ENCODE measurements around the gene FAM186B.

DNA sequence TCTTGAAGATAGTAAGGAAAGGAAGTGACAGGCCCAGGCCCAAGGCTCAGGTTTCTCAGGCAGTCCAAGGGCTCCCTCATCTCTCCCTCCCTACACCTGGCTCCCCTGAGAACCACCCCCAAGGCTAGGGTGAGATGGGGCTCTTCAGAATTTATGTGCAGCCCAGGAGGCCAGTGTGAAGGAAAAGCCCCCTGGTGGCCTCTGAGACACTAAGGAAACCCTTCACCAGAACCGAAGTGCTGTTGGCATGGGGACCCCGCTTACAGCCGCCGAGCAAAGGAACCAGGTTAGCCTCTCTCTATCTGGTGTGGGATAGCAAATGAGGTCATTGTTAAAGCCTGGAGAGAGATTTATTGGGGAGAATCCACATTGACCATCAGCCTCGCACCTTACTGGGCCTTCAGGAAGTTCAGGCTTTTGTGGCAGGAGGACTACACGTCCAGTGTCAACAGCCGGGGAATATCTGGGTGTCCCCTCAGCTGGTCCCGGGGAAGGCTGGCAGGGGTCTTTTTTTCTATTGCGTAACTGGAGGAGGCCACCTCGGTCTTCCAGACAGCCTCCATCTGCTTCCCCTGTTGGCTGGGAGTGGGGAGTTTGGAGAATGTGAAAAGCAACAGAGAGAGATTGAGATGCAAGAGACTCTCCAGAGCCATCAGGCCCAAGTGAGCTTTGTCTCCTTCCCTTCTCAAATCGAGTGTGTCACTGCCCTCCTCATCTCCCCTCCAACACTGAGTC, 18.1 kb downstream of the FAM186B start:
- TF ChIP-seq POLR2A (IDR thresholded peaks at IDR 0.05) = no peak
- TF ChIP-seq, protein P1, sequence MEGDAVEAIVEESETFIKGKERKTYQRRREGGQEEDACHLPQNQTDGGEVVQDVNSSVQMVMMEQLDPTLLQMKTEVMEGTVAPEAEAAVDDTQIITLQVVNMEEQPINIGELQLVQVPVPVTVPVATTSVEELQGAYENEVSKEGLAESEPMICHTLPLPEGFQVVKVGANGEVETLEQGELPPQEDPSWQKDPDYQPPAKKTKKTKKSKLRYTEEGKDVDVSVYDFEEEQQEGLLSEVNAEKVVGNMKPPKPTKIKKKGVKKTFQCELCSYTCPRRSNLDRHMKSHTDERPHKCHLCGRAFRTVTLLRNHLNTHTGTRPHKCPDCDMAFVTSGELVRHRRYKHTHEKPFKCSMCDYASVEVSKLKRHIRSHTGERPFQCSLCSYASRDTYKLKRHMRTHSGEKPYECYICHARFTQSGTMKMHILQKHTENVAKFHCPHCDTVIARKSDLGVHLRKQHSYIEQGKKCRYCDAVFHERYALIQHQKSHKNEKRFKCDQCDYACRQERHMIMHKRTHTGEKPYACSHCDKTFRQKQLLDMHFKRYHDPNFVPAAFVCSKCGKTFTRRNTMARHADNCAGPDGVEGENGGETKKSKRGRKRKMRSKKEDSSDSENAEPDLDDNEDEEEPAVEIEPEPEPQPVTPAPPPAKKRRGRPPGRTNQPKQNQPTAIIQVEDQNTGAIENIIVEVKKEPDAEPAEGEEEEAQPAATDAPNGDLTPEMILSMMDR (IDR thresholded peaks at IDR 0.05) = no peak
